A549 (cell line): ENCODE measurements around the gene BRI3BP. TPM values are rescaled to one million over a fixed set of nuclear protein-coding genes. Genes with fewer than 3 reads are reported as not detected.

Source experiments
- ATAC-seq, 2 experiments: fragments of 200-7000 bp in 1 of 2; fragments of >200 bp in 1 of 2; cut with Nextera tagmentation in 1 of 2; cut with Tn5 transposase in 1 of 2; 3 replicates each; pipeline versions ENCODE4 v1.8.0 to v1.9.1; 2018 to 2020; ENCODE audit warnings: mild to moderate bottlenecking in 1 of 2, moderate library complexity in 1 of 2
- CTCF ChIA-PET: fragments of 300-600 bp; sonication (Branson Sonifier 250); formaldehyde crosslinking; extraction: SDS; loops from one replicate; lab custom pipeline; 2021; ENCODE audit warnings: antibody characterized with exemption, inconsistent platforms; lab: Yijun Ruan, JAX
- POLR2A ChIA-PET: fragments of 350-600 bp; formaldehyde crosslinking; extraction: SDS; loops from one replicate; lab custom pipeline; 2021; ENCODE audit warnings: antibody characterized with exemption, inconsistent platforms; lab: Yijun Ruan, JAX
- DNase-seq, 2 experiments: peaks; one replicate each; pipeline versions ENCODE4 v3.0.0 to v3.0.0-alpha.2; 2011 to 2016; ENCODE audit warnings: low read depth in 1 of 2, low spot score in 1 of 2
- FAIRE-seq: peaks from 2 replicates; lab custom pipeline; 2011; peaks lifted over from hg19 to GRCh38; lab: Jason Lieb, UNC
- H3K27ac ChIP-seq, 2 experiments: fragments of >200 bp; sonication (Bioruptor Twin); formaldehyde crosslinking; 3 replicates each; pipeline ENCODE4 v1.5.1; 2016 to 2017
- H3K4me1 ChIP-seq: fragments of >200 bp; sonication (Bioruptor Twin); formaldehyde crosslinking; 3 replicates; pipeline ENCODE4 v1.6.1; 2016
- H3K4me2 ChIP-seq: fragments of >200 bp; sonication (Bioruptor Twin); formaldehyde crosslinking; 3 replicates; pipeline ENCODE4 v1.6.1; 2016
- H3K4me3 ChIP-seq: fragments of >200 bp; sonication (Bioruptor Twin); formaldehyde crosslinking; 3 replicates; pipeline ENCODE4 v1.5.1; 2016
- H3K9me3 ChIP-seq: fragments of >200 bp; sonication (Bioruptor Twin); formaldehyde crosslinking; 3 replicates; pipeline ENCODE4 v1.6.1; 2016
- ATOH8 ChIP-seq: fragments of 250-450 bp; sonication (Bioruptor Pico); IDR thresholded peaks from 2 replicates; pipeline ENCODE4 v1.5.0; 2020; ENCODE audit warnings: low read depth, mild to moderate bottlenecking, moderate library complexity
- BCL3 ChIP-seq: fragments of >200 bp; sonication (Bioruptor Twin); formaldehyde crosslinking; IDR thresholded peaks from 3 replicates; pipeline ENCODE4 v1.6.1; 2016
- CBX2 ChIP-seq: fragments of 200-600 bp; sonication (generic); IDR thresholded peaks from 2 replicates; pipeline ENCODE4 v1.6.1; 2016; ENCODE audit warnings: low read depth, mild to moderate bottlenecking, borderline replicate concordance
- CHD2 ChIP-seq: fragments of 150-350 bp; IDR thresholded peaks from 2 replicates; pipeline ENCODE4 v1.6.1; 2014; ENCODE audit warnings: low read length; ENCODE audit not compliant: partially characterized antibody
- CHD4 ChIP-seq: fragments of 200-600 bp; sonication (generic); IDR thresholded peaks from 2 replicates; pipeline ENCODE4 v1.6.1; 2016; ENCODE audit warnings: antibody characterized with exemption, mild to moderate bottlenecking, borderline replicate concordance
- CTCF ChIP-seq: fragments of >200 bp; sonication (Bioruptor Twin); formaldehyde crosslinking; IDR thresholded peaks from 3 replicates; pipeline ENCODE4 v1.5.1; 2016
- E2F6 ChIP-seq: IDR thresholded peaks from 2 replicates; pipeline ENCODE4 v1.6.1; 2012; ENCODE audit warnings: low read depth, borderline replicate concordance
- ELK1 ChIP-seq: fragments of 150-350 bp; IDR thresholded peaks from 2 replicates; pipeline ENCODE4 v1.6.1; 2014; ENCODE audit warnings: low read depth, mild to moderate bottlenecking, low read length
- ESRRA ChIP-seq: fragments of 150-350 bp; IDR thresholded peaks from 2 replicates; pipeline ENCODE4 v1.6.1; 2014; ENCODE audit warnings: mild to moderate bottlenecking, low read length, borderline replicate concordance
- FOSB ChIP-seq: fragments of 250-450 bp; sonication (Bioruptor Pico); IDR thresholded peaks from 2 replicates; pipeline ENCODE4 v1.5.0; 2020; ENCODE audit warnings: mild to moderate bottlenecking, moderate library complexity
- KDM1A ChIP-seq: fragments of 200-600 bp; sonication (generic); IDR thresholded peaks from 2 replicates; pipeline ENCODE4 v1.6.1; 2016; ENCODE audit warnings: low read depth, mild to moderate bottlenecking
- MAZ ChIP-seq: fragments of 150-350 bp; IDR thresholded peaks from 2 replicates; pipeline ENCODE4 v1.6.1; 2014; ENCODE audit warnings: antibody characterized with exemption, low read depth, low read length, borderline replicate concordance
- NR3C1 ChIP-seq: fragments of >200 bp; sonication (Bioruptor Twin); formaldehyde crosslinking; IDR thresholded peaks from 3 replicates; pipeline ENCODE4 v1.6.1; 2017
- PHF8 ChIP-seq: fragments of 200-600 bp; sonication (generic); IDR thresholded peaks from 2 replicates; pipeline ENCODE4 v1.6.1; 2016; ENCODE audit warnings: low read depth, mild to moderate bottlenecking, antibody characterized with exemption, moderate library complexity, borderline replicate concordance
- RAD21 ChIP-seq, 2 experiments: fragments of >200 bp in 1 of 2; sonication (Bioruptor Twin) in 1 of 2; formaldehyde crosslinking in 1 of 2; IDR thresholded peaks in 1 of 2; conservative IDR thresholded peaks in 1 of 2; 2 replicates in 1 of 2; 3 replicates in 1 of 2; pipeline ENCODE4 v1.6.1; 2012 to 2018; ENCODE audit warnings: inconsistent platforms in 1 of 2
- RCOR1 ChIP-seq: fragments of 150-350 bp; IDR thresholded peaks from 2 replicates; pipeline ENCODE4 v1.6.1; 2014; ENCODE audit warnings: antibody characterized with exemption, low read length, low read depth
- REST ChIP-seq: fragments of 200-600 bp; sonication (generic); IDR thresholded peaks from 2 replicates; pipeline ENCODE4 v1.6.1; 2016; ENCODE audit warnings: antibody characterized with exemption, mild to moderate bottlenecking, moderate library complexity
- RFX5 ChIP-seq: fragments of 450-650 bp; IDR thresholded peaks from 2 replicates; pipeline ENCODE4 v1.7.1; 2014; ENCODE audit warnings: antibody characterized with exemption, mild to moderate bottlenecking, moderate library complexity
- SMC3 ChIP-seq: fragments of >200 bp; sonication (Bioruptor Twin); formaldehyde crosslinking; IDR thresholded peaks from 3 replicates; pipeline ENCODE4 v1.6.1; 2018; ENCODE audit warnings: inconsistent platforms
- WGBS: methylation state at CpG from one replicate; pipeline ENCODE4 v1.1.6; 2017; ENCODE audit errors: missing lambda C conversion rate; 5-methylcytosine and 5-hydroxymethylcytosine counted together
- polyA plus RNA-seq, 4 experiments: library from polyadenylated mRNA; depleted of rRNA in 3 of 4; stranded (reverse); fragments of >200 nt; fragmentation: RNase III in 1 of 4; extraction: RNeasy Plus Mini Kit Qiagen cat#74134 plus additional on column Dnase treatment in 1 of 4; gene quantifications; 2 replicates in 3 of 4; 3 replicates in 1 of 4; pipeline ENCODE4 v1.2.3, GENCODE V29; 2011 to 2017

Gene BRI3BP
- polyA plus RNA-seq, 2 of the 4 experiments (the other 2 are of a cell fraction): 25.0 to 25.9 TPM

- TF ChIP-seq ELK1 (no peak), CHD2 (no peak), PHF8 (no peak)
These were observed 39.8 kb downstream of the BRI3BP start (continued) for GRCh38 chr12:125033288-125033687.

GRCh38 chr12:125038976-125039625 lies 45.7 kb downstream of the BRI3BP start:
- ChIA-PET CTCF (interaction anchor here (1.0 to 1.5 kb wide), 2 partner anchors 9 to 31 kb away, joined by 3 to 5 read pairs; no protein-coding TSS in a partner anchor), POLR2A (no interaction called here)
- ATAC-seq: peak in 1 of 2 experiments; percentile 67; a peak in 2 of 6 replicates
- Histone ChIP-seq H3K4me2 (no peak overlapping the region), H3K9me3 (peaks cover 4% of the 10 kb centered on the region; the same call in 1 of the 3 replicates), H3K27ac (no peak overlapping the region), H3K4me1 (no peaks in the 10 kb centered on the region), H3K4me3 (no peak overlapping the region)
- no peak for DNase-seq
- FAIRE-seq: no peak
- 66% methylated on average over 6 of the region's 6 CpGs for WGBS
- TF ChIP-seq KDM1A: peak; percentile 48; the same call in 1 of the 2 replicates
- no peak for TF ChIP-seq ELK1
- 0 out of 5 replicates have a peak, but pooled peaks of 1 of the 2 experiments have one; percentile 11 for TF ChIP-seq RAD21 (conservative IDR thresholded peaks at IDR 0.05 in 1 of 2, IDR thresholded peaks at IDR 0.05 in 1 of 2)

- WGBS: 71% methylated on average over 15 of the region's 15 CpGs
- H3K27ac ChIP-seq: 0 out of 6 replicates have a peak overlapping the region, but pooled peaks of 1 of the 2 experiments have one; percentile 26
- FAIRE-seq (no peak), DNase-seq (no peak), ATAC-seq (peak in 1 of 2 experiments; percentile 57; a peak in 3 of 6 replicates)
- H3K4me3 ChIP-seq: peak overlapping the region; percentile 61
- peak overlapping the region; percentile 82 for H3K4me2 ChIP-seq
- ChIA-PET POLR2A (interaction anchor here (1.0 kb wide), 1 partner anchor 13 kb away, joined by 3 read pairs; no protein-coding TSS in a partner anchor), CTCF (interaction anchor here (1.7 to 2.3 kb wide), 2 partner anchors 11 to 15 kb away, joined by 5 to 9 read pairs; no protein-coding TSS in a partner anchor)
- no peaks in the 10 kb centered on the region for H3K4me1 ChIP-seq
- no peaks in the 10 kb centered on the region for H3K9me3 ChIP-seq
- TF ChIP-seq RFX5 (no peak), REST (no peak), FOSB (CRISPR knock-in tag) (no peak), RAD21 (conservative IDR thresholded peaks at IDR 0.05 in 1 of 2, IDR thresholded peaks at IDR 0.05 in 1 of 2) (no peak), SMC3 (no peak), BCL3 (no peak), RCOR1 (no peak), E2F6 (no peak), MAZ (no peak), CHD4 (no peak), ESRRA (no peak), CHD2 (no peak), NR3C1 (no peak), CBX2 (no peak), ATOH8 (no peak), PHF8 (no peak), CTCF (no peak)
These were observed 55.6 kb downstream of the BRI3BP start for GRCh38 chr12:125049093-125049458.
